ENCODE results near the gene CDYL.
A peak's percentile ranks its signal among the peaks of the same experiment; 100 is the strongest.
"Not testable (repeated sequence)": the region's sequence is repeated elsewhere in the genome, so short reads cannot be mapped to it uniquely, and the experiment has no call there.

CDYL gene

DNA sequence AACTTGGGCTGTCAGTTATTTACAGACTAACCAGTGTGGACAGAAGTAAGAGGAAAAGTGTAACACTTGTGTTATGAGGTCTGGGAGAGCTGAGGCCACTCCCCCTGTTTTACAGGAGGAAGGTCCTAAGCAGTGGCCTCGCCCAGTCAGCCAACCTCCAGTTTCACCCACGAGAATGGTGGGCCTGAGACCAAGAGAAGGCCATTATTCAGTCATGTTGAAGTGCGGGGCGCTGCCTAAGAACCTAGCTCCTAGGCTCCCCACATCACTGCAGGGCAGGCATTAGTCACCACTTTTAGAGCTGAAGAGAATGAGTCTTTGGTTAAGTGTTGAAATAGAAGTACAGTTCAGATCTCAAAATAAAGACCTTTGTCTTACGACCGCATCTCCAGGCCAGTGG lies 27.9 kb downstream of the CDYL start:
- DNase-seq (ENCODE audit: low spot score): peak; percentile 33

GRCh38 chr6:4805553-4806336 lies 29.5 kb downstream of the CDYL start:
- peak; percentile 49 for DNase-seq (ENCODE audit: low spot score)

DNA sequence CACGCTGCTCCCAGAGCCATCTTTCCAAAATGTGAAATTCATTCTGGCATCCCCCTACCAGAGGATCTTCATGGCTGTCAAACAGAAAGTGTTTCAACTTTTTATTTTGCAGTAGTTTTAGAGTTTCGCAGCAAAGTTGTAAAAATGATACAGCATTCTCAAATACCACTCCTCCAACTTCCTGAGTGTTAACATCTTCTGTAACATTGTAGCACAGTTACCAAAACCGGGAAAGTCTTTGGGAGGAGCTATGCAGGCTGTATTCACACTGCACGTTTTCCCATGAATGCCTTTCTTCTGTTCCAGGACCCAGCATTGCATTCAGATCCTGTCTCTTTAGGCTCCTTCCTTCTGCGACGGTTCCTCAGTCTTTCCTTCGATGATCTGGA lies 30.1 kb downstream of the CDYL start:
- DNase-seq (ENCODE audit: low spot score): no peak

DNA sequence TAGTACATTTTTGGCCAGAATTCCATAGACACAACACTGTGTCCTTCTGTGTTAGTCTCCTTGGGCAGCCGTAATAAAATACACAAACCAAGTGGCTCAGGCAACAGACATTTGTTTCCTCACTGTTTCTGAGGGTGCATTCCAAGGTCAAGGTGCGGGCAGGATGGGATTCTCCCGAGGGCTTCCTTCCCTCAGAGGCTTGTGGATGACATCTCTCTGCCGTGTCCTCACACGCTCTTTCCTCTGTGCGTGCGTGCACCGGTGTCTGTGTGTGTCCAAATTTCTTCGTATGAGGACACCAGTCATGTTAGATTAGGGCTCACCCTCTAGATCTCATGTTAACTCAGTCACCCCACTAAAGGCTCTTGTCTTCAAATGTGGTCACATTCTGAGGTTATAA lies 30.6 kb downstream of the CDYL start:
- no peak for DNase-seq (ENCODE audit: low spot score)

- DNase-seq (ENCODE audit: low spot score): no peak
Measured at GRCh38 chr6:4808396-4808795, 32.2 kb downstream of the CDYL start.

- peak; percentile 20 for DNase-seq (ENCODE audit: low spot score)
Measured at GRCh38 chr6:4809999-4810918, 34.1 kb downstream of the CDYL start.

DNA sequence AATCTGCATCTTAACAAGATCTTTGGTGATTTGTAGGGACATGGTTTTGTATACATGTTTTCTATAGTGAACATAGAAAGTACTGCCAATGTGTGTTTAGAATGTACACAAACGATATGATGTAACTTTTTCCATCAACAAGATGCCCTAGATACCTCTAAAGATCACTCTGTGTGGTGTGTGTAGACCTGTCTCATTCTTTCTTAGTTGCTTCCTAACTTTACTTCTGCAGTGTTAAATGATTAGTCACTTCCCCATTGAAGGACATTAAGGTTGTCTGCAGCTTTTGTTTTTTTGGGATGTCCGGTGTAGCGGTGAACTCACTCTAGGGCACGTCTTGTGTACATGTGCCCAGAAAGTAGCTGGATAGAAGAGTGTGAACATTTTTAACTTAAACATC lies 35.9 kb downstream of the CDYL start:
- DNase-seq (ENCODE audit: low spot score): no peak

DNA sequence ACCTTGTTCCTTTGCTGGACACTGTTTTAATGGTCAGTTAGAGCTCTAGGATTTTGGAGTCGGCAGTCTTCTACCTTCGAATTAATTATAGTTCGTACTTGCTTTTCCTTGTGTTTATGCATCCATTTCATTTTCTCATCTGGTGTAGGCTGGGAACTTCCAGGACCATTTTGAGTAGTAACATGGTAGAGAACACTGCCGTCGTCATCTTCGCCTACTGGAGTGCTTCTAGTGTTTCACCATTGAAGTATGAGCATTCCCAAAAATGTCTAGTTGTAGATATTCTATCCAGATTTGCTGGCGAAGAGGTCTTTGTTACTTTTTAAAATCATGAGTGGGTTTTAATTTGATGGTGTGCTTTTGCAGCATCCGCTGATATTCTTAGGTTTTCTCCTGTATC lies 36.9 kb downstream of the CDYL start:
- DNase-seq (ENCODE audit: low spot score): no peak

DNA sequence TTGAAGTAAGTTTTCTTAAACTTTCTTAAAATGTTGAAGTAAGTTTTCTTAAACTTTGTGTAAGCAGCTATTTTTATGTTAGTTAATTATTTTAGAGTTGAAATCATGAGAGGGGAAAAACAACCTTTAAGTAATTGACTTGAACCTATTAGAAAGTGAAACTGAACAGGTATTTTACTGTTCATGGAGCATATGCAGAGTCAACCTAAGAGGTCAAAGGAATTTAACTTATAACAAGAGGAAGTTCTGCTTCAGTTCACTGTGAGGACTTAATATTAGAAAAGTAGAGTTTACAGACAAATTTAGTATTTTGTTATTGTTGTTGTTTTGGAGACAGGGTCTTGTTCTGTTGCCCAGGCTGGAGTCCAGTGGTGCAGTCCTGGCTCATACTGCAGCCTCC lies 38.0 kb downstream of the CDYL start:
- no peak for DNase-seq (ENCODE audit: low spot score)

GRCh38 chr6:4814987-4815386 lies 38.8 kb downstream of the CDYL start:
- DNase-seq (ENCODE audit: low spot score): no peak

- no peak for DNase-seq (ENCODE audit: low spot score)
Measured at GRCh38 chr6:4815584-4815983, 39.4 kb downstream of the CDYL start.

- no peak for DNase-seq (ENCODE audit: low spot score)
Measured at GRCh38 chr6:4816904-4817303, 40.7 kb downstream of the CDYL start.

- DNase-seq (ENCODE audit: low spot score): peak; percentile 29
Measured at GRCh38 chr6:4817551-4817950, 41.3 kb downstream of the CDYL start.

DNA sequence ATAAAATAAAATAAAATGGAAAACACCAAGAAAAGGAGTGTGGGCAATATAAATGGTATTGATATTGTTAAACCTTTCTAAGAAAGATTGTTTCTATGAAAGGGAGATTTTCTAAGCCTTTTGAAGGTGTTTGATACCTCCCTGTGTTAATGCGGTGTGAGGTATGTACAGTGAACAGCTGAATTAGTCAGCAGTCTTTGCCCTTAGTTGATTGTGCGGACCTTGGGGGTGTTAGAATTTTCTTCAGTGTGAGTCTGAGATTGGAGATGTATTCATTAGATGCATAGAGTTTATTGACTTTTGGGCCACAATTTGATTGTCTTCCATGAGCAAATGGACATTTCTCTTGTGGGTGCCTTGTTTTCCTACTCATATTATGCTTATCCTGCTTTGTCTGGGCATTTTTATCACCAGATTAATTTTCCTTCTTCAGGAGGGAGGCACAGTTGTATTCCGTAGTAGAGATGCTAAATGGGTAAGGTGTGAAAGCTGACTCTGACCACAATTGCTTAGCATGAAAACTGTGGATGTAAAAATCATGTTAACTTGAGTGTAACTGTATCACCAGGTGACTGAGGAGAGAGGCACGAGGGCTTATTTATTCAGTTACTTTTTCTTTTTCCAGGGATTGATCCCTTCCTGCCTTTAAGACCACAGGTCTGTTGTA lies 42.2 kb downstream of the CDYL start:
- DNase-seq (ENCODE audit: low spot score): no peak

- no peak for DNase-seq (ENCODE audit: low spot score)
Measured at GRCh38 chr6:4819706-4820283, 43.6 kb downstream of the CDYL start.

DNA sequence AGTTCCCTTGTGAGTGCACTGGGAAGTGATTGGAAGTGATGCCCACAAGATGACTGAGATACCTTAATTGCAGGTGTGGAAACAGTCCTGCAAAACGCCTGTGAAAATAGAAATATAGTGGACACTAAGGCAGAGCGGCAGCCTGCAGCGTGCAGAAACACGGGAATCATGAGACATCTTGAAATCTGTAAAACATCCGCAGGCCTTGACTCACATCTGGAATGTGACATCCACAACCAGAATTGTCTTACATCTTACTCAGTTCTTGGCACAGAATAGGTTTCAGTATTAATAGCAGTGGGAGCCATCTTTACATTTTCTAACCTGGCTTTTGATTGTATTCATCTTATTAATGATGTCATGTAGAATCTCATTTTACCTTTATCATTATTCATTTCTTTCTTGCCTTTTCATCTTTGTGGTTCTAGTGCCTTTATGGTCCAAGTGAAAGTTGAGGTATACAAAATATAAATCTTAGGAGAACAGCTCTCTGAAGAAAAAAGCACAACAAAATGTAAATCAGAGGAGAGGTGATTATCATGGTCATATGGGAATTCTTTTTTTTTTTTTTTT lies 44.6 kb downstream of the CDYL start:
- peak; percentile 76 for DNase-seq (ENCODE audit: low spot score)

DNA sequence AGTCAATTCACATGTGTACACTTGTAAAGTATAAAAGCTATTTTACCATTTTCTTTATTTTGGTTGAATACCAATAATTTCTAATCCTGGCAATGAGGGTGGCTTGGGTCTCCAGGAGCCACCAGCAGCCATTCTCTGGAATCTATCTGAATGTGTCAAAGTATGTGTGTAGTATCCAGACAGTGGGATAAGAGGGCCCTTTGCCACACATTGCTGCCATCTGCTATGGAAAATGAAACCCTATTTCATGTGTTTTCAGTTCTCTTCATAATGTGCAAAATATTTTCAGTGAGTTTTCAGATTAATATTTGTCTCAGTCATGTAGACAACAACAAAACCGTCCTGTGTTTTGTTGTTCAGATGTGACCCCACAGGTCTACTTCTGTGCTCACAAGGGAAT lies 46.3 kb downstream of the CDYL start:
- DNase-seq (ENCODE audit: low spot score): no peak

- DNase-seq (ENCODE audit: low spot score): no peak
Measured at GRCh38 chr6:4828187-4828698, 52.0 kb downstream of the CDYL start.

GRCh38 chr6:4829089-4829488 lies 52.9 kb downstream of the CDYL start:
- DNase-seq (ENCODE audit: low spot score): no peak

- not testable (repeated sequence) for DNase-seq (ENCODE audit: low spot score)
Measured at GRCh38 chr6:4835540-4835939, 59.3 kb downstream of the CDYL start.

DNA sequence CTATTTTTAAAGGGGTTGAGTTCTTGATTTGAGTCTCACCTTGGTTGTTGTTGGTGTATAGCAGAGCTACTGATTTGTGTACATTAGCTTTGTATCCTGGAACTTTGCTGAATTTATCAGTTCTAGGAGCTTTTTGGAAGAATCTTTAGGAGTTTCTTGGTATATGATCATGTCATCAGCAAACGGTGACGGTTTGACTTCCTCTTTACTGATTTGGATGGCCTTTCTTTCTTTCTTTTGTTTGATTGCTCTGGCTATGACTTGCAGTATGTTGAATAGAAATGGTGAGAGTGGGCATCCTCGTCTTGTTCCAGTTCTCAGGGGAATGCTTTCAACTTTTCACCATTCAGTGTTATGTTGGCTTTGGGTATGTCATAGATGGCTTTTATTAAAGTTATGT lies 64.0 kb downstream of the CDYL start:
- no peak for DNase-seq (ENCODE audit: low spot score)

DNA sequence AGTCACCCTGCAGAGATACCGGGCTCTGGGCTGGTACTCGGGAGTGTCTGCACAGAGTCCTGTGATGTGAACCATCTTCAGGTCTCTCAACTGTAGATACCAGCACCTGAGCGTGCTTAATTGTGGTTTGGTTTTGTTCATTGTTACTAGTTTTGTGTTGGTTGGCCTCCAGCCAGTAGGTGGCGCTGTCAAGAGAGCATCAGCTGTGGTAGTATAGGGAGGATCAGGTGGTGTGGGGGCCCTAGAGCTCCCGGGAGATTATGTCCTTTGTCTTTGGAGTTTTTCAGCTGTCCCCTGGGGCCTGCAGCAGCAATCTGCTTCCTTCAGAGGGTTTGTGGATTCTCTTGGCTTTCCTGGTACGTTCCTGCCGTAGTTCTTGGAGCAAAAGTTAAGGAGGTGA lies 67.9 kb downstream of the CDYL start:
- no peak for DNase-seq (ENCODE audit: low spot score)

Data from GM03348 (cell line).